Panc1 (cell line): ENCODE results near the gene SLC16A6.
"Not testable (repeated sequence)": the region's sequence is repeated elsewhere in the genome, so short reads cannot be mapped to it uniquely, and the experiment has no call there.

ENCODE experiments used
- SIN3A ChIP-seq: IDR thresholded peaks from 2 replicates; pipeline ENCODE4 v1.6.1; 2012; ENCODE audit warnings: low read depth, mild to moderate bottlenecking, low read length, moderate library complexity, borderline replicate concordance; ENCODE audit not compliant: insufficient read depth
- TCF7L2 ChIP-seq: IDR thresholded peaks from 2 replicates; pipeline ENCODE4 v1.6.1; 2011; ENCODE audit warnings: mild to moderate bottlenecking, low read depth, low read length, inconsistent platforms
- TF ChIP-seq, protein P1 (sequence below): fragments of 450-650 bp; IDR thresholded peaks from 2 replicates; pipeline ENCODE4 v1.5.1; 2017; ENCODE audit warnings: mild to moderate bottlenecking

GRCh38 chr17:68265833-68266232 lies 25.1 kb downstream of the SLC16A6 start:
- TF ChIP-seq, protein P1, sequence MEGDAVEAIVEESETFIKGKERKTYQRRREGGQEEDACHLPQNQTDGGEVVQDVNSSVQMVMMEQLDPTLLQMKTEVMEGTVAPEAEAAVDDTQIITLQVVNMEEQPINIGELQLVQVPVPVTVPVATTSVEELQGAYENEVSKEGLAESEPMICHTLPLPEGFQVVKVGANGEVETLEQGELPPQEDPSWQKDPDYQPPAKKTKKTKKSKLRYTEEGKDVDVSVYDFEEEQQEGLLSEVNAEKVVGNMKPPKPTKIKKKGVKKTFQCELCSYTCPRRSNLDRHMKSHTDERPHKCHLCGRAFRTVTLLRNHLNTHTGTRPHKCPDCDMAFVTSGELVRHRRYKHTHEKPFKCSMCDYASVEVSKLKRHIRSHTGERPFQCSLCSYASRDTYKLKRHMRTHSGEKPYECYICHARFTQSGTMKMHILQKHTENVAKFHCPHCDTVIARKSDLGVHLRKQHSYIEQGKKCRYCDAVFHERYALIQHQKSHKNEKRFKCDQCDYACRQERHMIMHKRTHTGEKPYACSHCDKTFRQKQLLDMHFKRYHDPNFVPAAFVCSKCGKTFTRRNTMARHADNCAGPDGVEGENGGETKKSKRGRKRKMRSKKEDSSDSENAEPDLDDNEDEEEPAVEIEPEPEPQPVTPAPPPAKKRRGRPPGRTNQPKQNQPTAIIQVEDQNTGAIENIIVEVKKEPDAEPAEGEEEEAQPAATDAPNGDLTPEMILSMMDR = not testable (repeated sequence)
- TF ChIP-seq SIN3A, TCF7L2: not testable (repeated sequence)
